GM11168 (cell line): ENCODE results near the gene FIGNL2.
"Not testable (repeated sequence)": the region's sequence is repeated elsewhere in the genome, so short reads cannot be mapped to it uniquely, and the experiment has no call there.

ENCODE experiments used
- in situ Hi-C: fragments of 300-500 bp; cut with MboI; formaldehyde crosslinking; loops from one replicate; pipeline ENCODE4 v1.12.0; 2022; ENCODE audit warnings: low sequenced_read_pairs; ENCODE audit not compliant: unreplicated experiment

The FIGNL2 gene

DNA sequence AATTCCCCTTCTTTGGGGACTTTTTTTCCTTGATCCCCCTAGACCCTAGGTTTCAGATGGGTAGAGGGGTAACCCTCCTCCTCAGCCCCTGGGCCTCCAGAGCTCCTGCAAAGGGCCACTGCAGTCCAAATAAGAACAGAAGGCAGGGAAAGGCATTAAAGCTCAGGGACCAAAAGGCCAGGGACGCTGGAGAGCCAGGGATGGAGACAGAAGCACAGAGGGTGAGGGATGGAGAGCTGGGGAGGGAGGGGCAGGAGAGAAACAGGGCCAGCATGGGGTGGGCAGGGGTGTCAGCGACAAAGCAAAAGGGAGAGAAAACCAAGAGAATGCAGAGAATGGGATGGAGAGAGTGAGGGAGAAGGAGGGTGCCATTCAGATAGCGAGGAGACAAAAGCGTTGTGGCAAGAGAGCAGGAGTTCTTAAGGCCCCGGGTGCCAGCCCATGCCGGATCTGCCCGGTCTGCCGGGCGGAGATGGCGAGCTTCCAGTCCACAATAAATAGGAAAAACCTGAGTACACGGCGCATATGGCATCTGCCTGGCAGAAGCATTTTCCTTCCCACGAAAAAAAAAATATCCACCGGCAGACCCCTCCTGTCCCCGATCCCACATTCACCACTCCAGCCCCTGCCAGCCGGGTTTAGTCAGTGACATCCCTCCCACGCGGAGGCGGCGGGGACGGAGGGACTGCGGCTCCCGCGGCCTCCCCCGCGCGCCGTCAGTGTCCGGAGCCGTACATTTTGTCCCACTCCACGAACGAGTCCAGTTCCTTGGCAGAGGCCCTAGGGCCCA, 28.6 kb downstream of the FIGNL2 start:
- in situ Hi-C loops = no loop called here

- in situ Hi-C loops = no loop called here
Observed at GRCh38 chr12:51818566-51819300, 29.8 kb downstream of the FIGNL2 start.

GRCh38 chr12:51818086-51818485, 30.4 kb downstream of the FIGNL2 start:
- in situ Hi-C loops = no loop called here

DNA sequence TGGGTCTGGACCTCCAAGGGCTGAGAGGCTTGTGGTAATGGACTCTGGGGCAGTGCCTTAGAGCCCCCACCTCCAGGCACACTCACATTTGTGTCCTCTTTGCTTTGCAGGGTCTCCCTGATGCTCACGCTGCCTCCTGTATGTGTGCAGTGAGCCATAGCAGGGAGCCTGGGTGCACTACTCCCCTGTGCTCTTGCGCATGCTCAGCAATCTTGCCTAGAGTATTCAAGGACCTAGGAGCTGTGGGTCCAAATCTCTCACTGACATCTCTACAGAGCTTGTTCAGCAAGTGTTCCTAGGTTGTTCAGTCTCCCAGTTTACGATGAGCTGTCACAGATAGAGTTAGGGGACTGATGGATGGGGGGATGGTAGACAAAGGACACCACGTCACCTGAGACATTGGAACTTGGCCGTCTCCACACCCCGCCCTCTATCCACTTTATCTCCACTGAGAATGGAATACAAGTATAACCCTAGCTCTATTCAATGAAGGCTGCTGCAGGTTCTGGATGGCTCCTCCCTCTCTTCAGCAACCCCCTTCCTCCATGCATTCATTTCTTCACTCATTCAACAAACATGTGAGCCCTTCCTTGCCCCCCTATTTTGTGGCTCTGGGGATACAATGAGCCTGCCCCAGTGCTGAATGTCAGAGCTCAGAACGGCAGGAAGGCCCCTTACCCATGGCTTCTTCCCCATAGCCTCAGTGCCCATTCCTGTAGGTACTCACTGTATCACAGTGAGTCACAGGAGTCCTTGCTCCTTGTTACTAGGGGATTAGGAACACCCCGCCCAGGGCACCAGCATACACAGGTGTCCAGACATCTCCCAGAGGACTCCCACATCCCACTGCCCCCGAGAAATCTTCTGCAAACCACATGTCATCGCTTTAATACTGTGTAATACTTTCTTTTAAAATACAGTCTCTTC, 31.2 kb downstream of the FIGNL2 start:
- in situ Hi-C loops = no loop called here

DNA sequence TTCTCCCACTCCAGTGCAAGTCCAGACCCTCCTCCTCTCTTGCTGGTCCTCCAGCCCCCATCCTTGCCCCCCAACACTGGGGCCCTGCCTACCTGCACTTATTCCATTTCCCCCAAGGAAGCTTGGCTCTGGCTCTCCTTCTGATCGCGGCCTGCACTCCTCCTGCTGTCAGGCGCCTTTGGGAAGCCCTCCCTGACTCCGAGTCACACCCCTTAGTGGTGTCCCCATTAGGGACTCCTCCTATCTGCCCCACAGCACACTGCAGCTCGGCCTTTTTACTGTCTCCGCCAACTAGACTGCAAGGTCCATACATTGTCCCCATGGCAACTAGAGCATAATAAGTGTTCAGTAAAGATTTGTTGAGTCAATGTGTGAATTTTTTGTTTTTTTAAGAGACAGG, 32.9 kb downstream of the FIGNL2 start:
- in situ Hi-C loops = no loop called here

- in situ Hi-C loops = no loop called here
Observed at GRCh38 chr12:51814311-51815088, 34.0 kb downstream of the FIGNL2 start.

DNA sequence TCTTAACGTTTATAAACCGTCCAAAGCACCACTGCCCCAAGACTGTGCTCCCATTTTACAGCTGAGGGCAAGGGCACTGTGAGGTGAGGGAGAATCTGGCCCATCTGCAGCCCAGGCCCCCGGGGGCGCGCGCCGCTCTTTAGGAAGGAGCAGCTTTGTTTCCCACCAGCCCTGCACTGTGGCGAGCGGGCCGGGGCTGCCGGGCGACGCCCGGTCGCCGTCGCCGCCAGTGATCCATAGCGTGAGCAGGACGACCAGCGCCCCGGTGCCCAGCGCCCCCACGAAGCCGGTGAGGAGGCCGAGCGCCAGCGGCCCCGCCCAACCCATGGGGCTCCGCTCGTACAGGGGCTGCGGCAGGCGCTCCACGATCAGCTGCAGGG, 34.6 kb downstream of the FIGNL2 start:
- in situ Hi-C loops = no loop called here

- in situ Hi-C loops = no loop called here
Observed at GRCh38 chr12:51812871-51813270, 35.6 kb downstream of the FIGNL2 start.

DNA sequence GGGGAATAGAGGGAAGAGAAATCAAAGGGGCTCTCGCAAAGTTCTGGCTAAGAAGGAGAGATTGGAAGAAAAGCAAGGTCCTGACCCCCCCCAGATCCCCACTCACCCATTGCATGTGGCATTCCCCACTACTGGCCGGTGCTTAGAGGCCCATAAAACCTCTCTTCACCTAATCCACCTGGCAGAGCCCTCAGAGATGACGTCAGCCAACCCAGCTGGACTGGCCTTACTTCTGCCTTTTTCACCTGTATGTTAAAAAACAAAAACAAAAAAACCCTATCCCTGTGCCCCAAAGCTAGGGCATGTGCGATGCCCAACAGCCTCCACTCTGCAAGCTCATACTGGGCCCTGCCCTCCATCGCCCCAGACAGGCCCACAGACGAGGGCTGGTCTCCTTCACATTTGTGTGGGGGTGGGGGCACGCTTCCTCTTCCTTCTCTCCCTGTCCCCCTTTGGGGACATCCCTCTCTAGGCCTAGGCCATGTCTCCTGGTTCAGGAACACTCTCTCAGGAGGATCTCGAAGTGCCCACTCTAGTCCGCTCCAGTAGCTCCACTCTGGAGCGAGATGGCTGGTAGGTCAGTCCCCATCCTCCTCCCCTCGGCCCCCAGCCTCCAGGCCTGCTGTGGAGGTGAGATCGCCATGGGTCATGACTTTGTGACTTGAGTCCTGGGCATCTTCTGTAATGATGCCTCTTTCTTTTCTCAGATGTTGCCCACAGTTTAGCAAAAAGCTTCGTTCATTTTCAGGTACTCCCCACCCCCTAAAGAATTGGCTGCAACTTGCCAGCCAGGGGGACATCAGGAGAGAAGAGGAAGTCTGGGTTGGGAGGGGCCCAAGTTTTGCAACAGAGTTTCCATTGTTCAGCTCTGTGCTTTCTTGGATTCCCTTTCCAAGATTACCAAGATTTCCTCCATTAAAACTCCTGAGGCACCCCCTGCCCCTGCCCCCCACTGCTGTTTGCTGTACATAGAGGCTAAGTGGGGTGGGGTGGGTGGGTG, 37.0 kb downstream of the FIGNL2 start:
- in situ Hi-C loops = no loop called here

DNA sequence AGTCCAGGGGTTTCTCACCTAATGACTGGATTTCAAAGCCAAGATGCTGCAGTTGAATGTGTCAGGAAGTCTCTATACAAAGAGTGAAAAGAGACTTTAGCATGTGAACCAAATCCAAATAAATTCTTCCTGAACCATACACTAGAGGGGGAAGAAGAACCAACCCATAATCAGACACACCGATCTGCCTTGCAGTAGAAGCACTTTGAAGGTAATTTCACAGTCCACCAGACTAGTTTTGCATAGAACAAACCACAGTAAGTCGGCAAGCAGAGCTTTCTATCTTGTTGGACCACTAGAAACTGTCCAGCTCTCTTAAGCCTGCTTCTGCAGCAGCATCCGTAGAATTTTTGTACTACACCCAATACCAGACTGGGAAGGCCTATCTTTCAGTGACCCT, 39.3 kb downstream of the FIGNL2 start:
- in situ Hi-C loops = no loop called here

- in situ Hi-C loops = no loop called here
Observed at GRCh38 chr12:51806896-51807295, 41.6 kb downstream of the FIGNL2 start.

DNA sequence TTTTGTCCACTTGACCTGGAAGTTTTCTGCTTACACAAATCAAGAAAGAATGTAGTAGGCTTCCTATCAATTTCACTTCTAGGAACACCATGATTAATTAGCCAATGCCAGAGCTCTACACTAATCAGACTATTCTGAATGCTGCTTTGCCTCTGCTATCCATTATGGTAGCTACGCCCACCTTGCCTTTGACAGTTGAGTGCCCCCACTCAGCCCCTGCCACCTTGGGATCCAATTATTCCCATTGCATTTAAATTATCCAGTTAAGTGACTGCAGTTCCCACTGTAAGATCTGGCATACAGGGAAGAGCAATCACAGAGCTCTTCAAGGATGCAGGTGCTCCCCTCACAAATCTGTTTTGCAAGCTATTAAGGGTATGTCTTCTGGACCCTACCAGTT, 47.5 kb downstream of the FIGNL2 start:
- in situ Hi-C loops = no loop called here

DNA sequence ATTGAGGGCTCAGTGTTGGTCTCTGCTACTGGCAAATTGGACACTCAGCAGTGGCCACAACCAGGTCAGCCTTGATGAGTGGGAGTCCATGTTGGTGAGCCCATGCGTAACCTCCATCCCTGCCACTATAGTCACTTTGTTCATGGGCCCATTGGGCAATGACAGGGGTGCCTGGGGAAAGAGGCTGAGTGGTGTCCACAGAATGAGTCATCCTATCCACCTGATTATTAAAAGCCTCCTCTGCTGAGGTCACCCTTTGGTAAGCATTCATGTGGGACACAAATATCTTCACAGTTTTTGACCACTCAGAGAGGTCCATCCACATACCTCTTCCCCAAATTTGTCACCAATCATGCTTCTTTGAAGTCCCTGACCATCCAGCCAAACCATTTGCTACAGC, 50.0 kb downstream of the FIGNL2 start:
- in situ Hi-C loops = no loop called here

- in situ Hi-C loops = not testable (repeated sequence)
Observed at GRCh38 chr12:51798051-51798450, 50.5 kb downstream of the FIGNL2 start.

DNA sequence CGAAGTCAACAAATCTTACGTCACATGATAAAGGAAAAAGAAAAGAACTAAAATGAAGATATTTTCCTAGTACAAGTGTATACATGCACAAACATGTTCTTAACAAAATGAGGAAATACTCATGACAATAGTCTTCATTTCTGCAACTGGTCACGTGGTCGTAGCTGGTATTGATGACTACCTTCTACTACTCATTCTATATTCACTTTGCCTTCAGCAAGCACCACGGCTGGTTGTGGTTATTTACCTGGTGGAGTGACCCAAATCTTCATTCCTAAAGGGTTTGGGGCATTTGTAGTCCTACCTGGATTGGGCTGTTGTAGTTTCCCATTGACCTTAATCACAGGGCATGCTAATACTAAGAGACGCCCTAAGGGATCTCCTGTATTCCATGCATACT, 51.2 kb downstream of the FIGNL2 start:
- in situ Hi-C loops = no loop called here

GRCh38 chr12:51793201-51793600, 55.3 kb downstream of the FIGNL2 start:
- in situ Hi-C loops = no loop called here

DNA sequence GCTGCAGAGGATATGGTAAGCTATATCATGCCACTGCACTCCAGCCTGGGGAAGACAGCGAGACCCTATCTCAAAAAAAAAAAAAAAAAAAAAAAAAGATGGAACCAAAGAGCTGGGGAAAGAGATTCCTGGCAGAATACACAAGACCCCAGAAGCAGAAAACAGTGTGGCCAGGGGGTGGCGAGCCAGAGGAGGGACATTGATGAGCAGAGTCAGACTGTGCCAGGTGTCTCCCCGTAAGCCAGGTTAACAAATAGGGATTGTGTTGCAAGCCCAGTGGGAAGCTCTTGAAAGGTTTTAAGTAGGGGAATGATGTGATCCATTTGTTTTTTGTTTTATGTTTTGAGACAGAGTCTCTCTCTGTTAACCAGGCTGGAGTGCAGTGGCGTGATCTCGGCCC, 56.1 kb downstream of the FIGNL2 start:
- in situ Hi-C loops = no loop called here

DNA sequence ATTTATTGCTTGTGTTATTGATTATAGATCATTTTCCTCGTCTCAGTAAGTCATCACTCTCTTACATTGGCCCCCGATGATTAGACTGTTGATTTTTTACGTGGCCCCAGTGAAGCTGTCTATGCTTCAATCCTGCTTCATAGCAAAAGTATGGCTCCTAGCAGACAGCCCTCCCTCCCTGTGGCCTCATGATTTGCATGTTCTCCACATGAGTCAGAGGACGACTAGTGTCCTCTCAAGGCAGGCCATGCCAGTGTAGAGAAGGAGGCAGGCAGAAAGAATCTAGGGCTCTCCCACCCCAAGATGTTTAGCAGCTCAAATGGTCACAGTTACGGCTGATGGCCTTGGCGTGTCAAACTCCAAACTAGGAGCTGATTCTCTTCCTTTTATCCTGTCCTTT, 59.6 kb downstream of the FIGNL2 start:
- in situ Hi-C loops = no loop called here

DNA sequence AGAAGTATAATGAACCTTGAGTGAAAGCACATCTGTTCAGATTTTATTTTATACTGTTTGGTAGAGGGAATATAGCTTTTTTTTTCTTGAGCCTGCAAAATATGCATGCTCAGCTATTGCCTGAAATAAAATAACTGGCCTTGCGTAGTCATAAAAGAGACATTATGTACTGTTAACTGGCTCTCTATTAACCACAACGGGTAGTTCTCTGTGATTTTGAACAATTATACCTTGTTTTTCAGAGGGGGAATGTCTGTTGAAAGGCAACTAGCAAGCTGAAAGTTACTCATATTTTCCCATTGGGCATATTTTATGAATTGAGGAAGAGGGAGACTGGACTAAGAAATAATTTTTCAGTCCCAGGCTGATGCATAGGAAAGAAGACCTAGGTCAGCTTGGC, 62.6 kb downstream of the FIGNL2 start:
- in situ Hi-C loops = no loop called here
